Hippocampal formation (tissue), 2 donors: ENCODE data around the gene ZNF680.
"Not testable (repeated sequence)": the region's sequence is repeated elsewhere in the genome, so short reads cannot be mapped to it uniquely, and the experiment has no call there.

ENCODE experiments used
- DNase-seq, 2 donors: peaks; one replicate each; lab custom pipeline; 2025; lab: John Stamatoyannopoulos, UW

ZNF680 gene

DNA sequence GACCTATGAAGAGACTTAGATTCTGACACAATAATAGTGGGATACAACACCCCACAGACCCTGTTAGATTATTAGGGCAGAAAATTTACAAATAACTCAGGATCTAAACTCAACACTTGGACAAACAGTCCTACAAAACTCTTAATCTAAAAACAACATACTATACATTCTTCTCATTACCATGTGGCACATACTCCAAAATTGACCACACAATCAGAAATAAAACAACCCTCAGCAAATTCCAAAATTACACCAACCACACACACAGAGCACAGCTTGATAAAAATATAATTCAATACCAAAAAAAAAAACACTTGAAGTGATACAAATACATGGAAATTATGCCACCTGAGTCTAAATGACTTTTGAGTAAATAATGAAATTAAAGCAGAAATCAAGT, 7.8 kb downstream of the ZNF680 start:
- DNase-seq = no peak

DNA sequence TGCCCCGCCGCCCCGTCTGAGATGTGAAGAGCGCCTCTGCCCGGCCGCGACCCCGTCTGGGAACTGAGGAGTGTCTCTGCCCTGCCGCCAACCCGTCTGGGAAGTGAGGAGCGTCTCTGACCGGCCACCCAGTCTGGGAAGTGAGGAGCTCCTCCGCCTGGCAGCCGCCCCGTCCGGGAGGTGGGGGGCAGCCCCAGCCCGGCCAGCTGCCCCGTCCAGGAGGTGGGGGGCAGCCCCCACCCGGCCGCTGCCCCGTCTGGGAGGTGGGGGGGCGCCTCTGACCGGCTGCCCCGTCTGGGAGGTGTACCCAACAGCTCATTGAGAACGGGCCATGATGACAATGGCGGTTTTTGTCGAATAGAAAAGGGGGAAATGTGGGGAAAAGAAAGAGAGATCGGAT, 8.7 kb downstream of the ZNF680 start:
- DNase-seq = not testable (repeated sequence)

DNA sequence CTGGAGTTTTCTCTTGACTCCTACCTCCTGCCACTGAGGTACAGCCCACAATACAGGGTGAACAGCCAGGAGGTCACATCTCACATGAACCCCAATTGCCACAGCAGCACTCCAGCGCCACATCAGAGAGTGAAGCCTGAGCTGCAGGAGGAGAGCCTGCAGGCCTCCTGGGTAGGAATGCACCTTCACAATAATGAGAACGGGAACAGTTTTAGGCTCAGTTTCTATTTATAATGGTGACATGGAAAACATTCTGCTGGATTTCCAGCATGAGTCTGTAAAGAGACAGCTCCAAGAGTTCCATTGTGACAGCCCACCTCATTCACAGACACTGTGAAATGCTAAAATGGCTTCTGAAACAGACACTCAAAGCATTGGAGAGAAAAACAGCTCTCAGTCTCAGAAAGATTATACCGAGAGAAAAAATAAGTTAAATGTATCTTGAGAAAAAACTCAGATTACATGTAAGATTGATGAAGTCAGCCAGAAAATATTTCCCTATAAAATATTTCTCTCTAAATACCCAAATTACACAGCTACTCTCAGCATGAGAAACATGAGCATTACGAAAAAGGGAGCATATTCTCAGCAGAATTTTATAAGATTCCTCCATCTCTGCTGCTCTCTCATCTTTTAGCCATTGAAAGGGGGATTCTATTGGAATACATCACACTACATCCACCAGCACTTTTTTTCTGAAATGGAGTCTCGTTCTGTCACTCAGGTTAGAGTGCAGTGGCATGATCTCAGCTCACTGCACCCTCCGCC, 11.3 kb downstream of the ZNF680 start:
- no peak for DNase-seq

DNA sequence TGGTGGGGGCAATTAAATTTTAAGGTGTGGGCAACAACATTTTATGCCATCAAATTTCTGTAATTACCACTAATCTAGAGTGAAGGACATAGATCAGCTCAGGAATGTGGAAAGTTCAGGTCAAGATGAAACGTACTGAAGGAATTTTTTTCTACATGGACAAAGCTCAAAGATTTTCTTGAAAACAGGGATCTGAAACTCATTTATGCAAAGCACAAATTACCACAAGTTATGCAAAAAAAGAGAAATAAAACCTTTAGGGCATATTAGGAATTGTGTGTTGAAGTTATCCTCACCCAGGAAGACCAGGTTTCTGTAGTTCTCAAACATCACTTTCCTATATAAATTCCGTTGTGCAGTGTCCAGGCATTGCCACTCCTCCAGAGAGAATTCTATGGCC, 18.9 kb downstream of the ZNF680 start:
- no peak for DNase-seq

DNA sequence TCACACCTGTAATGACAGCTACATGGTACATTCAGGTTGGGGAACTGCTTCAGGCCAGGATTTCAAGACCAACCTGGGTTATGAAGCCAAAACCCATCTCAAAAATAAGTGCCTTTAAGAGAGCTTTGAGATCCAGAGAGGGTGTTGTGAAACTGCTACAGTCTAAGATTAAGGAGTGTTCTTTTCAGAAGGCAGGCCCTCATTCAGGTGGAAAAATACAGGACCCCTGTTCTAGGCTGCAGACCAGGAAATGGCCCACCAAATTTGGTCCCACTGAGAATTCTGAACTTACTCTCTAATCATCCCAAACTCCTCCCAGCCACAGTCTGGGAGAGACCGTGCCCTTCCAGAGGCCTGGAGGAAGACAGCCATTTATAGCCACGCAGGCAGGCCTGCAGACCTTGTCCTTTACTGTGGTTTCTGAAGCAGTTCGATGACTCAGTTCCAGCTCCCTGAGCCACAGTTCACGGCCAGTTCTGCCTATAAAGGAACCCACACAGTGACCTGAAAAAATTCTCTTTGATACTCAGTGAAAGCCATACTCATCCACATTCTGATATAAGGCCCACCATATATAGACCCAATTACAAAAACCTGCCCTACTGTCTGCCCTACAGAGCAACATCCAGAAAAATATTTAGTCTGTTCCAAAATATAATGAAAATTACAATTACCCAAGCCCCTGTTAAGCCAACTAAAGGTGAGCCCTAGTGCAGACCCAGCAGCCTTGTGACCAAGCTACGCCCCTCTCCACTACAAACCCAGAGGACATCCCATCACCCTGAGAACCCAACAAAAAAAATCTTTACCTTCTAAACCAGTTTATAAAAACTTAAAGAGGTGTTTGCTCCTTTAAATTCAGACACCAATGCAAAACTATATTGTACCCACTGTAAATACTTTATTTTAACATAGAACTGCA, 21.2 kb downstream of the ZNF680 start:
- no peak for DNase-seq

DNA sequence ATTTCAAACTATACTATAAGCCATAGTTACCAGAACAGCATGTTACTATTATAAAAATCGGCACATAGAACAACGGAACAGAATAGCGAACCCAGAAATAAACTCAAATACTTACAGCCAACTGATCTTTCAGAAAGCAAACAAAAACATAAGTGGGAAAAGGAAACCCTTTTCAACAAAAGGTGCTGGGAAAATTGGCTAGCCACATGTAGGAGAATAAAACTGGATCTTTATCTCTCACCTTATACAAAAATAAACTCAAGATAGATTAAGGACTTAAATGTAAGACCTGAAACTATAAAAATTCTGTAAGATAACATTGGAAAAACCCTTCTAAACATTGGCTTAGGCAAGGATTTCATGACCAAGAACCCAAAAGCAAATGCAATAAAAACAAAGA, 29.1 kb downstream of the ZNF680 start:
- DNase-seq = no peak

DNA sequence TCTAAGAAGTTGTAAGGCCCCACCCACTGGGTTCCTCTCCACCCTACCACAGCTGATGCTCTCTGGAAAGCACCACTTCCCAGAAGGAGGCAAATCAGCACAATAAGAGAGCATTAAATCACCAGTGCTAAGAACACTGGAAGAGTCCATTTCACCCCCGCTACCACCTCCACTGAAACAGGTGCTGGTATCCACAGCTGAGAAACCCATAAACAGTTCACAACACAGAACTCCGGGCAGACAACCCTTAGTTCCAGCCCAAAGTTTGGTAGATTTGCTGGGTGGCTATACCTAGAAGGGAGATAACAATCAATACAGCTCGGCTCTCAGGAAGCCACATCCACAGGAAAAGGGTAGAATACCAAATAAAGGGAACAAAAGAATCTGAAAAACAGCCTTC, 34.1 kb downstream of the ZNF680 start:
- no peak for DNase-seq

DNA sequence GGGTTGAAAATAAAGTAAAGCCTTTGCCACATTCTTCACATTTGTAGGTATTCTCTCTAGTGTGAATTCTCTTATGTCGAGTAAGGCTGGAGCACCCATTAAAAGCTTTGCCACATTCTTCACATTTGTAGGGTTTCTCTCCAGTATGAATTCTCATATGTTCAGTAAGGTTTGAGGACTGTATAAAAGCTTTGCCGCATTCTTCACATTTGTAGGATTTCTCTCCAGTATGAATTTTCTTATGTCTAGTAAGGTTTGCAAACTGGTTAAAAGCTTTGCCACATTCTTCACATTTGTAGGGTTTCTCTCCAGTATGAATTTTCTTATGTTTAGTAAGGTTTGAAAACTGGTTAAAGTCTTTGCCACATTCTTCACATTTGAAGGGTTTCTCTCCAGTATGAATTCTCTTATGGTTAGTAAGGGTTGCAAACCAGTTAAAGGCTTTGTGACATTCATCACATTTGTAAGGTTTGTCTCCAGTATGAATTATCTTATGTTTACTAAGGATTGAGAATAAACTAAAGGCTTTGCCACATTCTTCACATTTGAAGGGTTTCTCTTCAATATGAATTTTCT, 41.4 kb downstream of the ZNF680 start:
- no peak for DNase-seq

DNA sequence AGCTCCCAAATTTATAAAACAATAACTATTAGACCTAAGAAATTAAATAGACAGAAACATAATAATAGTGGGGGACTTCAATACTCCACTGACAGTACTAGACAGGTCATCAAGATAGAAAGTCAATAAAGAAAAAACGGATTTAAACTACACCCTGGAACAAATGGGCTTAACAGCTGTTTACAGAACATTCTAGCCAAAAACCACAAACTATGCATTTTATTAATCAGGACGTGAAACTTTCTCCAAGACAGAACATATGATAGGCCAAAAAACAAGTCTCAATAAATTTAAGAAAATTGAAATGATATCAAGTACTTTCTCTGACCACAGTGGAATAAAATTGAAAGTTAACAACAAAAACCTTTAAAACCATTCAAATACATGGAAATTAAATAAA, 46.4 kb downstream of the ZNF680 start:
- DNase-seq = no peak

DNA sequence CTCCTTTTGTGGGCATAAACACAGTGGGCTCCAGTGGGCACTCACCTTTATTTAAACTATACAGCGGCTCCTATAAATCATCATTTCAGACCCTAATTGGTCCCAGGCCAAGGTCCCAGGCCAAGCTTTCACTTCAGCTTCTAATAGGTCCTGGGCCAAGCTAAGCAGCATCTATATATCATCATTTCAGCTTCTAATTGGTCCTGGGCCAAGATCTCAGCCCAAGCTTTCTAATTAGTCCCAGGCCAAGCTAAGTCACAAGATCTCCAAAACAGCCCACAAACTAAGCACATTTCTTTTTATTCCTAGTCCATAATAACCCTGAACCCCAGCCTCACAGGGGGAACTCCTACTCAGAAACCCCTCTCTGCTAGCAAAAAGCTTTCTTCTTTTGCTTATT, 47.1 kb downstream of the ZNF680 start:
- no peak for DNase-seq

DNA sequence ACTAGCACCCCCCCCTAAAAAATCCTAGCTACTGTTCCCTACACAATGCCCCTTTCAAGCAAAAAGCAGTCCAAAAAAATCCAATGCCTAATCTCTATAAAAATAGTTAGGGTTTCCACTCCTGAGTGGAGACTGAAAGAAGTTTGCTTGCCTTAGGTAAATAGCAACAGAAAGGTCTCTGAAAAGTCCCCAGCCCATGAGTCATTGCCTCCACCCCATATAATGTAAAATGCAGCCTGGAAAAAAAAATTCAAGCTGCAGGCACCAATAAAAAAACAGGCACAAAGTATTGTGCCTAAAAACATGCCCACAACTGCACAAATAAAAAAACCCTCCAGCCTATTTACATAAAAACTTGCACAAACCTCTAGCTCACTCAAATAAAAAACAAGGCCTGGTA, 47.5 kb downstream of the ZNF680 start:
- no peak for DNase-seq

DNA sequence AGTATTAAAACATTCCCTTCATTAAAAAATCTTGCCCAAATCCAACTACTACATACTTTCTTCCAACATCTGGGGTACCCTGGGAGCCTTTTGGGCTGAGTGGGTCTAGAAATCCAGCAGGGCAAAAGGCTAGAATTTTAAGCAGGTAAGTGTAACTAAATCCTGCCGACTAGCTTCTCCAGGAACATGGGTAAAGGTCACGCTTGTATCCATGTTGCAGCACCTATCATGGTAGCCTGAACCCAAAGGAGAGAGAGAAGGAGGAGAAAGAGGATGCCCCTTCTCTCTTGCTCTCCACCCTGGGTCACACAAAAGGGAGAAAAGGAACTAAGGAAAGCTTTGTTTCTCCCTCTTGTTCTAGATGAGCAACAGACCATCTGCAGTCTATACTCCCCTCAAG, 53.3 kb downstream of the ZNF680 start:
- DNase-seq = no peak

DNA sequence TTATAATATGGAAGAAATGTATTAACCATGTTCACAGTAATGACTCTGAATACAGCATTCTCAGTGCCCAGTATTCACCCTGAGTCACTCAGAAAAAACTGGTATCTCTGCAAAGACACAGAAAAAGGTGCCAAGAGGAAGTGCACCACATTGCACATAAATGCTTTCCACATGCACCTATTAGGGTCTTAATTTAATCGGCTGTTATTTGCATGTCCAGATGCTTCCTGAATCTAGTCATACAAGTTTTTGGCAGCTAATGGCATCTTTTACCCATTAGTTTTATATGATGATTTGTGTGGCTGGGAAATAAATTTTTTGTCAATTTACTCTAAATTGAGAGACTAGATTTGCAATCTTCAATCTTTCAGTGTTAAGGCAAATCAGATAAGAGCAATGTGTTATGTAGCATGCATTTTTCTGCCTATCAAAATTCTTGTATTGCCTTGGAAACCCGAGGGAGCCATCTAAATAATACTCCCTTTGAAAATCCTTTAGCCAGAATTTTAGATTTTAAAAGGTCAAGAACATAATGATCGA, 58.2 kb downstream of the ZNF680 start:
- DNase-seq = no peak

DNA sequence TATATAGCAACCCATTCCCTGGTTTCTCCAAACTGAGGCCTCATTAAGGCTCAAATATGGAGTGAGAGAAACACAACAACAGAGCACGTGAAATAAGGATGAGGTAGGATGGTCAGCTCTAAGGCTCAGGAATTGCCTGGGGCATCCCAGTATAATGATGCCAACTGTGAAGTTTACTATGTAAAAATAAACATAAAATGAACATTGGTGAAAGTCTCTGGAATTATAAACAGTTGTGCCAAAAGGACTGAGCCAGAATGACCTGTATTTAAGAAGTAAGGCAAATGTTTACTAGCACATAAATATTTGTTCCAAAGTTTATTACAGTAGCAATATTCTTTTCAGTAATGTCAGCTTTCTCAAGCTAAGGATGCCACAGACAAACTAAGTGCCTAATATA, 64.6 kb downstream of the ZNF680 start:
- no peak for DNase-seq

DNA sequence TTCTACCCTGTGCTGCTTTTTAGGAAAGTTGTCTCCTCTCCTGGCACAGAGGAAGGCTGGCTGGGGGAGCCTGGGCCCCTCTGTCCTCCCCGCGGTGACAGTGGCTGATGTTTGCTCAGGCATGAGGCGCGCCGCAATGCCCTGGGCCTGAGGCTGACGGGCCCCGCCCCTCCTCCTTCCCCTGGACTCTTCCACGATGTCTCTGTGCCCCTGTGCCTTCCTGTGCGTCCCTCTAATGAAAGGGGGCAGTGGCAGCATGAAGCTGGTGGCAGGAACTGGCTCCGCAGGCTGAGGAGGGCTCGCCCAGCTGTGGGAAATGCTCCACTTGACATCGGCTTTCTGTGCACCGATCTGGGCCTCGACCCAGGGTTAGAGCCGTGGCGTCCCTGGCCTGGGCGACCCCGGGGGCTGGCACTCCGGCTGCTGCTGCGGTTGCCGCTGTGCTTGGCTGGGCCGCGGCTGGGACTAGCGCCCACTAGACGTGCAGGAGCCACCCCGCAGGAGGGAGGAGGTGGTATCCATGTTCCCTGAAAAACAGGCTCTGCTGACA, 67.9 kb downstream of the ZNF680 start:
- peak in 1 of 2 donors; percentile 30 for DNase-seq

DNA sequence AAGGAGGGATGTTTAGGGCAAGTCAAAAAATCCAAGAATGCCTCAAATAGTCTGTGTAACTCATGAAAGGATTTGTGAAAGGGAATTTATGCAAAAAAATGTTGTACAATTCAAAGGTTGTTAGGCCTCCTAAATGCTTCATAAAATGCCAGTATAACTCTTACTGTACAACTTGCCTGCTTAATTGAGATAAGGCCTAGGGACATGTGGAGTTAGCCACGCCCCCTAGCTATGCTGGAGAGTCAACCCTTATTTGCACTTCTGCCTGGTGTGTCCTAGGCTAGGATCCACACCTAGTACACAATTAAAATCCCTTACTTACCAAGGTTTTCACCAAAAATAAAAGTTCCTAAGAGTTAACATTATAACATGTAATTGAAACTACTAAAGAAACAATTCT, 77.2 kb downstream of the ZNF680 start:
- no peak for DNase-seq
